Left lobe of liver (tissue), 2 donors: ENCODE measurements around the gene ICAM2. TPM values are rescaled to one million over a fixed set of nuclear protein-coding genes. Genes with fewer than 3 reads are reported as not detected.
A peak's percentile ranks its signal among the peaks of the same experiment; 100 is the strongest.

Experiments used
- ATAC-seq: fragments of 200-7000 bp; cut with Tn5 transposase; one replicate; pipeline ENCODE4 v1.9.1; 2020; ENCODE audit warnings: mild to moderate bottlenecking, moderate library complexity
- DNase-seq: peaks from one replicate; pipeline ENCODE4 v3.0.0-alpha.2; 2020; ENCODE audit warnings: low spot score
- total RNA-seq: library from RNA; stranded (reverse); gene quantifications from one replicate; pipeline ENCODE4 v1.2.1, GENCODE V29; 2021
- donor health status: DM: no; HTN: no; CAD: no; lungs with moderate emphysema.
- donor health status: DM: no; HTN: yes; CAD: no.

Gene ICAM2
- total RNA-seq, 1 donor from 2014 or later = 5.3 TPM

DNA sequence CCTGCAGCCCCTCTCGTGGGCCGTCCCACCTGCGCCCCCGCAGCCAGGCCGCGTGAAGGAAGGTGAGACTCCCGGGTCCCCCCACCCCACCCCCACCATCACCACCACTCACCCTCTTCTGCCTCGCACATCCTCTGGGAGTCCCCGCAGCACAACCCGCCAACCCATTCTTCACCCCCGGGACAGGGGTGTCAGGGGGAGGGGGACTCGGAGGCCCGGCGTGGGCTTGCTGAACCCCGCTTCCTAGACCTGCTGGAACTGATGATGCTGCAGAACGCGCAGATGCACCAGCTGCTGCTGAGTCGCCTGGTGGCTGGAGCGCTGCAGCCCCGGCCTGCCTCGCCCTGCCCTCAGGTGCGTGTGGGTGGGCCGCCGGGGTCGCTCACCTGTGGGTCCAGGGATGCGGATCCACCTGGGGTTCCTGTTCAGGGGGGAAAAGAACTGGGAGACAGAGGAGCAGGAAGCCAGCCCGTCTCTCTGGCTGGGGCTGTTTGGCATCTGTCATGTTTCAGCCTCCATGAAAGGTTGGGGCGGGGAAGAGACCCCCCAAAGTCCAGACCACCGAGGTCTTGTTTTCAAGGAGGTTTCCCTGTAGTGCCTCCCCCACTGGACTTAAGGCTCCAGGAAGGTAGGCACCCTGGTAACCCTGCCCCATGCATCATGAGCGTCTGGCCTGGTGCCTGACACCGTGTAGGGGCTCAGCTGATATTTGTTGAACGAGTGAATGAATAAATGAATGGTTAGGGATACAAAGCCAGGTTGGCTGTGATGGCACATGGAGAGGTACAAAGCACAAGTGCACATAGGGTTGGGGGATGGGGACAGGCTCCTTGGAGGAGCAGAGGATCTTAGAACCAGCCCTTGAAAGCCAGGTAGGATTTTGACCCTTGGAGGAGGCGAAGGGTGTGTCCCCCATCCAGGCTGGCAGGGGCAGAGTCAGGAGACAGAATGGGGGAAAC is 21.4 kb downstream of the ICAM2 start:
- no peak for DNase-seq

DNA sequence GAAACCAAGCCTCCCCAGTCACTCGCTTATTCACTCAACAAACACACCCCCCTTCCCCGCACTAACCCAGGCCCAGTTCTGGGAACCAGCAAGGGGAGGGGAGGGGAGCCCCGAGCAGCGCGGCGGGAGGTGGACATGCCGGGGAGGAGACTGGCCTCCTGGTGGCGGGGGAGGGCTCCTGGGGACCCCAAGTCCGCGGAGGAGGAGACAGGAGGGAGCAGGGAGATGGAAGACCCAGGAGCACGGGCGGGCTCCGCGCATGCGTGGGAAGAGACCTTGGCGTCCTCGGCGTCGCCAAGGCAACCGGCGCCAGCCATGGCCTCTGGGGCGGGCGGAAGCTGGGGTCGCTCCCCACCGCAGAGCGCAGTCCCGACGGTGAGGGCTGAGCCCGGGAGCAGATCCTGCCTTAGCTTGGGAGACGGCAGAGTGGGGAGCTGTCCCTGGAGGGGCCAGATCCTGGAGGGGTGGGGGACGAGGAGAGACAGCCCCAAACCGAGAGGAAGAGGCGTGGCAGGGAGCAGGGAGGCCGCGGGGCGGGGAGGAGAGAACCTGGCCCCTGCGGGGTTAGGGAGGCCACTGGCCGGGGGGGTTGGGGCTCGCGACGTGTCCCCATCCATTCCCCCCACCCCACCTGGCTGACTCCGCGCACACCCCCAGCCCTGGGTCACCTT is 22.2 kb downstream of the ICAM2 start, which contains the start of gene PRR29:
Gene PRR29 (plus strand): TSS at position 302 of the 671 bp plus-strand sequence. CDS start 14 bp downstream, at position 316.
- ATAC-seq = peak; percentile 60
- no peak for DNase-seq

More for the DNA sequence above, 21.4 kb downstream of the ICAM2 start:
- no peak for ATAC-seq

DNA sequence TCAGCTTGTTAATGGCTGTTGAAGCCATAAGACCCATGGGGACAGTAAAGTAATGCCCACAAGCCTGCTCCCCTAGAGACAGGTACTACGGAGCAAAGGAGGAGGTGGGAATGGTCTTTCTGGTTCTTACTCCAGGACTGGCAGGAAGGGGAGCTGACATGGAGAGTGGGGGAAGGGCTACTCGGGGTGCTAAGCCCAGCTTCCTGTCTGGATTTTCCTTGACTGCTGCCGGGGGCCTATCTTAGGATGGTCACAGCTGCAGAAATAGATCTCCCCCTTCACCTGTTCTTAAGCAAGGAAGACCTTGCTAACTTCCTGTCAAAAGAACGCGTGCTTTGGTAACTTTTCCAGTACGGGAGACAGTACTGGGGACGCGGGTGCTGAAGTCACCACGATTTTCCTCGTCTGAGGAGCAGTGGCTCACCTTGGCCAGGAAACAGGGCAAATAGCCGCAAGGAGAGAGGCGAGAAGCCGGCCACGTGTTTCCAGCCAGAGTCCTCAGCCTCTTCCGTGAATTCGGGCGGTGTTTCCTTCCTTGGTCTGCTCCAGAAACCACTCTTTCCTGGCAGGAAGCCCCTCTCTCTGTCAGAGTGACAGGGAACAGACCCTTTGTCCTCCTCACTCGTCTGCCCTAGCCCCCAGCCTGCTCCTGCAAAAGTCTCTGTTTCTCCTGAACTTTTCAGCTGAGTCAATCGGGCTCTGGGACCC is 22.9 kb downstream of the ICAM2 start:
- DNase-seq (no peak), ATAC-seq (peak; percentile 15)

GRCh38 chr17:63996430-63997182 is 23.8 kb downstream of the ICAM2 start:
- DNase-seq (no peak), ATAC-seq (no peak)

- ATAC-seq (no peak), DNase-seq (no peak)
Measured at GRCh38 chr17:63995626-63996025, 24.8 kb downstream of the ICAM2 start.

DNA sequence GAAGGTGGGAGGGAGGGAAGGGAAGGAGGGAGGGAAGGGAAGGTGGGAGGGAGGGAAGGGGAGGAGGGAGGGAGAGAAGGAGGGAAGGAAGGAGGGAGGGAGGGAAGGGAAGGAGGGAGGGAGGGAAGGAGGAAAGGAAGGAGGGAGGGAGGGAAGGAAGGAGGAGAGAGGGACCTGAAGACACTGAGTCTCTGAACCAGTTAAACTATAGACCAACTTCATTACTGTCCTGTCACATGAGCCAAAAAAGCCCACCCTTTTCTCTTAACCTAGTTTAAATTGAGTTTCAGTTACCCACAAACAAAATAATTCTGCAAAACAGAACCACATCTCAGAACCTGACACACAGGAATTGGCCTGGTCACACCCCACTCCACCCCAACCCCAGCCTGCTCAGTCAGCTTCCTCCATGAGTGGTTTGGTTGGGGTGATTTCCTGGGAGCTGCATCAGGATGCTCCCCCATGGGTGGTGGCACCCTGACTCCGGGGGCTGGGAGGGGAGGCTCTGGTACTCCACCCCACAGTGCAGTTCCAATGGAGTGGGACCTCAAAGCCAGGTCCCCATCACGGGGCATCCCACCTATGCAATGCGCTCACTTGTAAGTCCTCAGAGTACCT is 27.0 kb downstream of the ICAM2 start:
- no peak for ATAC-seq
- DNase-seq = no peak

DNA sequence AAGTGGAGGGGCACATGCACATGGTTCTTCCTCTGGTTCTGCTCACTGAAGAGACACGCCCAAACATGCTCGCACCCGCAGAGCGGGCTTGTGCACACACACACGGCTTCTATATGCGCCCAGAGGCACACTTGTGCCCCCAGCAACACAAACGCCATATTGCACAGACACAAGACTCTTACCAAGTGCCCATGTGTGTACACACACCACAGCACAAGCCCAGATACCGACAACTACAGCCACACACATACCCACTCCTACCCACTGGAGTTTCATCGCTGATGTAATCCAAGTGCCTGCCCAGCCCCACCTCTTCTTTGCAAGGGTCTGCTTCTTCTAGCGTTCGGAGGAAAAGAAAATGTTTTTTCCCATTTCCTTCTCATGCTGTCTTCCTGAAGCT is 28.8 kb downstream of the ICAM2 start:
- DNase-seq = no peak
- no peak for ATAC-seq

DNA sequence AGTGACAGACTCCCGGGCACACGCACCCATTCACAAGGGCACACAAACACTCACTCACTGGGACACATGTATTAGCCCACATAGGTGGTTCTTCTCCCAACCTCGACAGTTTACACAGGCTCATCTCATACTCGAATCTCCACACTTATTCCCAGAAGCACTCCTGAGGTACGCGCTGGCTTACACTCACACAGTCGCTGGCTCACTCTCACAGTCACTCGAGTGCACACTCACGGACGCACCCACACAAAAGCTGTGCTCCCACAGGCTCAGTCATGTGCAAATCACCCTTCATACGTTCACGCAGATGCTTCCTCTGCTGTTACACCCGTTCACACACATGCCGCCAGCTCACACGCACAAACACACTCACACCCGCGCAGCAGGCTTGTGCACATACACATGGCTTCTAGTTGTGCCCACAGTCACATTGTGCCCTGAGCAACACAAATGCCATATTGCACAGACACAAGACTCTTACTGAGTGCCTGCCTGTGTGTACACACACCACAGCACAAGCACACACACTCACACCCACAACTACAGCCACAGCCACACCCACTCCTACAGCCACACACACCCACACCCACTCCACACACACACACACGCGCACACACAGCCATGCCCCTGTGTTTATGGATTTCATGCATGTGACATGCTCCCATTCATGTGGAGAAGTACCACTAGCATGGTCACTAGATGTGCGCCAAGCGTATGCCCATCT is 30.6 kb downstream of the ICAM2 start:
- DNase-seq (no peak), ATAC-seq (no peak)

DNA sequence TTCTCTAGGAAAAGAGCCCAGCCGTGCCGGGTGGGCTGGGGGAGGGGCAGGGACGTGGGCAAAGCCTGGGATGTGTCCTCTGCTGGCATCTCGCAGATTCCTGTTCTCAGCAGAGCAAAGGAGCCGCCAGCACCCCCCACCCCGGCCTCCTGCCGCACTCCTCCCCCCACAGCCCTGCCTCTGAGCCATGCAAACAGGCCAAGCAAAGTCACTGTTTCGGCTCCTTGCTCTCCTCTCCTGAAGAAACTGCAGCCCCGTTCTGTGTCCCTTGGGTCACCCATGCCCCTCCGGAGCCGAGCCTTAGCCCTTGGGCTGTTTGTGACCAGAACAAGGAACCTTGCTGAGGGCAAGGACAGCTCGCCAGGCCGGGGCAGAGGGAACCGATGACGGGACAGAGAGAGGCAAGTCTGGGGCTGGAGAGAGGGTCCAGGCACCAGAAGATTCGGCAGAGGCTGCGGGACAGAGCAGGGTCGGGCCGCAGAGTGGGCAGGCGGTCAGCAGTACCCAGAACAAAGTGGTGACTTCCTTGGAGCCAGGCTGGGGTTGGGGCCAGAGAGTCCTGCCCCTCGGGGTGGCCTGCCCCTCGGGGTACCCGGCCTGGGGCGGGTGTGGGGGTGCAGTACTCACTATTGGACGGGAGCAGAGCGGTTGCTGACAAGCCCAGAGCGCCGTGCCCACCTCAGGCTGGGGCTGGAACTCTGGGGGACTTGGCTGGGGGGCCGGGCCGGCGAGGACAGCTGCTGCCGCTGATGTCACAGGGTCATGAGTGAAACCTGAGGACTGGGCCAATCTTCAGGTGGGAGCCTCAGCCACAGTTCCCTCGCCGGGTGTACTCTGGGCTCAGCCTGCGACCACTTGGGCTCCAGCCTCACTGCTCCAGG is 31.5 kb downstream of the ICAM2 start:
- DNase-seq (no peak), ATAC-seq (no peak)

DNA sequence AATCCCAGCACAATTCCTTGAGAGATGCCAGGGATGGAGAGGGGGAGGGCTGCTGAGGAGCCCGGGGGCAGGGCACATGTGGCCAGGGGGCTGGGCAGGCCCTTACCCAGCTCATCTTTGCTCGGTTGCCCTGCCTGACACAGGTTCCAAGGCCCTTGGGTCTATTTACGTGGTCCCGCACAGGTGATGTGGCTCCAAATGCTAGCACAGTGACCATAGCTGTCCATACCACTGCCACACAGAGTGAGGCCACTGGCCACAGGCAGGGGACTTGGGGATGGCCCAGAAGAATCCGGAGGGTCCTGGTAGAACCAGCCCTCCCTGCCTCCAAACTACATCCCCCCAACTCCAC is 32.3 kb downstream of the ICAM2 start:
- DNase-seq (peak; percentile 36), ATAC-seq (no peak)

- no peak for ATAC-seq
- DNase-seq = peak; percentile 37
Measured at GRCh38 chr17:63987221-63988126, 33.0 kb downstream of the ICAM2 start.

DNA sequence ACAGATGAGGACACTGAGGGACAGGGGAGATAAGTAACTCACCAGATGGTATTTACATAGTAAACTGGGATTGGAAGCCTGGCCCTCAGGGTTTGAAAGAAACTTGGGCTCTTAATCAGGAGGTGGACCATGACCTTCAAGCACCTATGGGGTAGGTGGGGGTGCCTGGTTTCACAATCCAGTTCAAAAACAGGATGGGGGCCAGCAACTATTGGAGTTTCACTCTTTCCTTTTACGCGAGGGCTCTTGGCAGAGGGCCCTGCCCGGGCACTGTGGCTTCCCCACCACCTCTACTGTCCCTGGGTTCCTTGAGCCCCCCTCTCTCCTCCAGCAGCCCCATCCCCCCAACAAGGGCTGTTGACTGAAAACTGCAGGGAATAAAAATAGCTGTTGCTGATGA is 33.6 kb downstream of the ICAM2 start:
- ATAC-seq = no peak
- no peak for DNase-seq

- ATAC-seq = no peak
- no peak for DNase-seq
Measured at GRCh38 chr17:63985387-63986140, 34.9 kb downstream of the ICAM2 start.

DNA sequence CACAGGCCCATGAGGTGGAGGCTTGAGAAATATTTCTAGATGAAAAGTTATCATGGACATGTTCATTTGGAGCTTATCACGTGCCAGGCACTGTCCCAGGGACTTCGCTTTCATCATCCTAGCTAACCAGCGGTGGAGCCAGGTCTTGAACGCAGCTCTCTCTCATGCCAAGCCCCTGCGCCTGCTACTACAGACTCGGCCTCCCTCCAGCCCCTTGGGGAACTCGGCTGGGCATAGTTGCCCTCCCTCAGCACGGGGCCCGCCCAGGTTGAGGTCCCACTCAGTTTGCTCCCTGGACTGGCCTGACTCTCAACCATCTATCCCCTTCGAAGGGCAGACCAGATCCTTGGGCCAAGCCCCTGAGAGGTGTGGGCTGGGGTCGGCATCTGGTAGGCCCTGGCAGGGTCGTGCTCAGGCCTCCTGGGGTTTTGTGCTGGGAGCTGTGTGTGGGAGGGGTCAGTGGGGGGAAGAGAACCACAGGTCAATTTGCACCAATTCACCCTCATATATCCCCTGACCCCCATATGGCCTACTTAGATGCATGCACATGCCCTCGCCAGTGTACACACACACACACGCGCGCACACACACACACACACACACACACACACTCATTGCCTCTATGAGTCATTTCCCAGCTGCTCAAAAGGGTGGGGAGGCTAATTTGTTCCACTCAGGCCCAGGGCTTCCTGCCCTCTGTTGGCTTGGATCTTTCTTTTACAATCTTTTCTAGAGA is 35.6 kb downstream of the ICAM2 start:
- ATAC-seq (peak; percentile 63), DNase-seq (no peak)

DNA sequence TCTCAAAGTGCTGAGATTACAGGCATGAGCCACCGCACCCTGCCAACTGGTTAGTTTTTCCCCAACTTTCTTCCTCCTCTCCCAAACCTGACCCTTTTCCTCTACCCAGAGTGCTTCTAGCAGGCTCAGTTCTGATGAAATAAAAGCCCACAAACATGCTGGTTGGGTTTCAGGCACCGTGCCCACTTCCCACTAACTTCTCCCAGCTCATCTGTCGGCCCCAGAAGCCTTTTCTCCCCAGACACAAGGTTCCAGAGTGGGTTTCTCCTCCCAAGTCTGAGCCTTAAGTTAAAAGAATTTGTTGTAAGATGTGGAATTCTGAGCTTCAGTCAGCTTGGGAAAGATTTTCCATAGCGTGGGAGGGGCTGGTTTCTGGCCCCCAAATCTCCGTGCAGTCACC is 36.2 kb downstream of the ICAM2 start:
- no peak for ATAC-seq
- DNase-seq = no peak

DNA sequence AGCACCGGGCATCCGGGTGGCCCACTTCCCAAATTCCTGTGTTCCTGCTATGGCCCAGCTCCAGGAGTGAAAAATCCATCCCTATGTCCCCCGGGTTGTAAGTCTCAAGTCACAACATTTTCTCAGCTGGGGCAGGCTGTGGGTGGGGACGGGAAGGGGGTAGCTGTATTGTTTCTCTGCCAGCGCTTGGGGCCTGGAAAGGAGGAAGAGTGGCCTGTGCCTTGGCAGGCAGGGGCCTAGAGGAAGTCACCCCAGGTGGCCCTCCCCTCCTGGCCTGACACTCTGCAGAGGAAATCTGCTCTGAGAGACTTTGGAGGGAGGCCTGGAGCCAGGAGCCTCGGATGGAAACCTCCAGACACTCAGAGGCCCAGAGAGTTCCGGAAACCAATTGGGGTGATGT is 37.1 kb downstream of the ICAM2 start:
- ATAC-seq (peak; percentile 59), DNase-seq (no peak)
